Erythroblast (primary cell): ENCODE measurements around the gene ZC3HAV1L.

Experiments
- GATA1 ChIP-seq: IDR thresholded peaks from 2 replicates; pipeline ENCODE4 v1.6.1; 2011; ENCODE audit warnings: low read depth, mild to moderate bottlenecking, control low read depth, low read length, moderate library complexity
- POLR2A ChIP-seq: IDR thresholded peaks from 2 replicates; pipeline ENCODE4 v1.6.1; 2011; ENCODE audit warnings: mild to moderate bottlenecking, low read length

DNA sequence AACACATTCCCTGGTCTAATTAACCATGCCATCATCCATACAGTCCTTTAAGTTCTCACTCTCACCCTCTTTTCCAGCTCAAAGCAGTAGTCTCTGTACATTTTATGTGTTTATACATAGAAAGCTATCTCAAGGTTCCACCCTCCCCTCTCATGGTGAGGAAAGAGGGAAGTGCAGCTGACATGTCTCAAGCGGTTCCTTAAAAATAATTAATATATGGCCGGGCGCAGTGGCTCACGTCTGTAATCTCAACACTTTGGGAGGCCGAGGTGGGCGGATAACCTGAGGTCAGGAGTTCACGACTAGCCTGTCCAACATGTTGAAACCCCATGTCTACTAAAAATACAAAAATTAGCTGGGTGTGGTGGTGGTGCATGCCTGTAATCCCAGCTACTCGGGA, 37.0 kb upstream of the ZC3HAV1L start:
- TF ChIP-seq POLR2A (no peak), GATA1 (no peak)
